GM20431 (cell line): ENCODE measurements around the gene PSMG3.

Experiments used
- in situ Hi-C: fragments of 300-500 bp; cut with MseI, MboI; formaldehyde crosslinking; loops from one replicate; pipeline ENCODE4 v1.15.0; 2020; ENCODE audit warnings: low sequenced_read_pairs; ENCODE audit not compliant: unreplicated experiment

The PSMG3 gene

DNA sequence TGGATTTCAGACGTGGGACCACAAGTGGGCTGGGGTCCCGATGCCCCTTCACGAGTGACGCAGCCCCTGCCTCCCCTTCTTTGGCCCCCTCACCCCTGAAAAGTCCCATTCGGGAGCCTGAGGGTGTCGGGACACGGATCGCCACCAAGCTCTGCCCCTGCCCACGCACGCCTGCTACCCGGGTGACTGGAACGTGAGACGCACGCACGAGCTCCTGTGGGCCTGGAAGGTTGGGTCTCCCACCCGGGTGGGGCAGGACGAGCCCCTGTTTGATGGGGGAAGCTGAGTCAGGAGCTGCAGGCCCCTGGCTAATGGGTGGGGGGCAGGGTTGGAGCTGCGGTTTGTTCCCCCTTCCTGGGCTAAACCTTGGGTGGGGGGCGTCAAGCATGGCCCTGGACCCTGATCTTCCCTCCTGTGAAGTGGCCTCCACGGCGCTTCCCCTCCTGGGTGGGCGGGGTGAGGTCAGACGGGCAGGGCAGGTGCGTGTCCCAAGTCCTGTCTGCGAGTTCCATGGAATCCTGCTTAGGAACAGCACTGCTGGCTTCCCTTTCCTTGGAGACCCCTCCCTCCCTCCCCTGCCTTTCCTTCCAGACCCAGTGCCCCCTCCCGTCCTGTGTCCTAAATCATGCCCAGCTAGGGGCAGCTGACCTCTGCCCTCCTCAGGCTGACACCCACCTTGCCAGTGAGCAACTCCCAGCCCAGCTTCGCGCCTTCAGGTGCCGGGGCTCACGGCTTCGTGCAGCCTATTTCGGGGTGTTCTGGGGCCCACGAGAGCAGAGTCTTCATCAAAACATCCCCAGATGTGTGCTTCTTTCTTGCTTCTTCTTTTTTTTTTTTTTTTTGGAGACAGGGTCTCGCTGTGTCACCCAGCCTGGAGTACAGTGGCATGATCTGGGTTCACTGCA lies 8.5 kb downstream of the PSMG3 start:
- in situ Hi-C loops, result loop anchor here (25.0 kb wide), 1 partner anchor 801 kb away; the partner anchor contains the start of gene EIF3B

DNA sequence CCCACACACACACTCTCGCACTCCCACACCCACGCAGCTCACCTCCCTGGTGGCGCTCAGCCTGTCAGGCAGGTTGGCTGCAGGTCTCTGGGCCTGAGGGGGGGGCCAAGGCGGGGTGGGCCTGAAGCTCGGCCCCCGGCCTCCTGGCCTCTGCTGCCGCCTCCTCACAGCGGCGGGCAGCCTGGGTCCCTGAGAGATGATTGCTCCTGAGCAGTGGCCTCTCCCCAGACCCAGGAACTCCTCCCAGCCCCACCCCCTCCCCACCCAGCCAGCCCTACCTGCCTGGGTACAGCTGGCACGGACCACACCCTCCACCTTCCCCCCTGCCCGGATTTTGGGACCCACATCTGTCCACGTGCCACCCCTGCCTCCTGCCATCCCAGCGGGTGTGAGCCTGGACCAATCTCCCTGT lies 9.2 kb downstream of the PSMG3 start:
- in situ Hi-C loops, result loop anchor here (25.0 kb wide), 1 partner anchor 802 kb away; the partner anchor contains the start of gene EIF3B

GRCh38 chr7:1559626-1560590 lies 9.9 kb downstream of the PSMG3 start:
- in situ Hi-C loops, result loop anchor here (25.0 kb wide), 1 partner anchor 802 kb away; the partner anchor contains the start of gene EIF3B

DNA sequence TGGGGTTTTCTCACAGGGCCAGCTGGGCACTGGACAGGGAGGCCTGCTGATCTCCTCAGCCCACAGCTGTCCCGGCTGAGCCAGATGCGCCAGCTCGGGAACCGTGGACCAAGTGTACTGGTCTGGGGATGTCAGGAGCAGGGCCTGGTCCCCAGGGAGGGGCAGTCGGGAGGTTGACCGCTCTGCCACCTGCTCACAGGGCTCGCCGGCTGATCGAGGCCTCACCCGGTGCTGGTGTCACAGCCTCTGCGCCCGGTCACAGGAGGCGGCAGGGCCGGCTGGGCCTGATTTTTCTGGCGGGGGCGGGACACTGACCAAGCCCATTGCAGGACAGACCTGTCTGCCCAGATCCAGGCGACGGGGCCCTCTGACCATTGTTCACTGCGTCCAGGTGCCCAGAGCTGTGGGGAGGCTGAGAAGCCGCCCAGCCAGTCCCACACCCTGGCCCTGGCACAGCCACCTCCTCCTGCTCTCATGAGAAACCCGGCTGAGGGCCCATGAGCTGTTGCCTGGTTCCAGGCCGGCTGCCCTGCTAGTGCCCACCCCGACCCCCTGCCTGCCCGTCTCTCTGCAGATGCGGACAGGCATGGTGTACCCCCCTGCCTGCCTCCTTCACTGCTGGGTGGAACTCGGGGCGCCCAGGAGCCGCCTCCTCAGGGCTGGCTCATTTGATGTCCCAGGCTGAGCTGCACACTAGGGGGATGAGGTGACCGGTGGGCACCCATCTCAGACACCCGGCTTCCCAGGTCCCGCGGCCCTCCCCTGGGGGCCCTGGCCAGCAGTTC lies 10.8 kb downstream of the PSMG3 start:
- in situ Hi-C loops, result loop anchor here (25.0 kb wide), 1 partner anchor 803 kb away; the partner anchor contains the start of gene EIF3B

DNA sequence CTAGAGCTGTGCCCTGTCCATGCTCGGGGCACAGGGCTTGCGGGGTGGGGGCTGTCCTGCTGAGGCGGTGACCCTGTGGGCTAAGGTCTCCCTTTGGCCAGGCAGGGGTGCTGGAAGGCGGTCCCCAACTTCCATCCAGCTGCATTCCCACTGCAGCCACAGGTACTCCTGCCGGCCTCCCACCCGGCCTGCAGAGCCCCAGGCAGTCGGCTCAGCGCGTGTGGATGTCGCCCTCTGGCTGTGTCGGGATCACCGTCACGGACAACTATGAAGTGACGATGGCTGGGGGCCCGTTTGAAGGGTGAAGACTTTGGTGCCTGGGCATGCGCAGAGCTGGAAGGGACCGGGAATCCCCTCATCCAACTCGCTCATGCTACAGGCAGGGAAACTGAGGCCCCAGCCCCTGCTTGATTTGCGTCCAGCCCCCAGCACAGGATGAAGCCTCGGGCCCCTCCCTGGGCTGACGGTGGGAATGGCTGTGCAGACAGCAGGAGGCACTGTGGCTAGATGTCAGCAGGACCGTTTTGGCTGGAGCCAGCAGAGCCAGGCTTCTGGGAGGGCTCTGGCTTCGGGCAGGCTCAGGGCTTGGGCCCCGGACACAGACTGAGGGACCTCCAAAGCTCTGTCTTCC lies 11.5 kb downstream of the PSMG3 start:
- in situ Hi-C loops, result loop anchor here (25.0 kb wide), 1 partner anchor 804 kb away; the partner anchor contains the start of gene EIF3B

- in situ Hi-C loops, result loop anchor here (25.0 kb wide), 1 partner anchor 805 kb away; the partner anchor contains the start of gene EIF3B
Observed at GRCh38 chr7:1557771-1558170, 12.1 kb downstream of the PSMG3 start.

DNA sequence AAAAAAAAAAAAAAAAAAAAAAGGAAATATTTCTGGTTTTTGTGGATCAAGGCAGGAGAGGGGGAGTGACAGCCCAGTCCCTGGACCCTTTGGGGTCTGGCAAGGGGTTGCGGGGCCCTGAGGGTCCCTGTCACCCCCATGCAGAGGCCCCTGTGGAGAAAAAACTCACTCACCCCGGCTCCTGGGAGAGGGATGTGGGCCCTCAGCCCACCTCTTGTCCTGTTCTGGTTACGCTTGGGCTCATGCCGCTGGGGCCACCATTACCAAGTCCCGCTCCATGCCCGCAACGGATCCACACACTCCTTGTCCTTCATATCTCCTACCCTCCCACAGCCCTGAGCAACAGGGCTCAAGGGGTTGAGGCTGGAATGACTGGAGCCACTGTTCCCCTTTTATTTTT lies 12.8 kb downstream of the PSMG3 start:
- in situ Hi-C loops, result loop anchor here (25.0 kb wide), 1 partner anchor 805 kb away; the partner anchor contains the start of gene EIF3B

- in situ Hi-C loops, result loop anchor here (25.0 kb wide), 1 partner anchor 806 kb away; the partner anchor contains the start of gene EIF3B
Observed at GRCh38 chr7:1555813-1556543, 13.9 kb downstream of the PSMG3 start, which contains the start of gene TMEM184A. Gene TMEM184A (minus strand): TSS chr7:1556205. CDS start chr7:1555484, 721 bp downstream.

DNA sequence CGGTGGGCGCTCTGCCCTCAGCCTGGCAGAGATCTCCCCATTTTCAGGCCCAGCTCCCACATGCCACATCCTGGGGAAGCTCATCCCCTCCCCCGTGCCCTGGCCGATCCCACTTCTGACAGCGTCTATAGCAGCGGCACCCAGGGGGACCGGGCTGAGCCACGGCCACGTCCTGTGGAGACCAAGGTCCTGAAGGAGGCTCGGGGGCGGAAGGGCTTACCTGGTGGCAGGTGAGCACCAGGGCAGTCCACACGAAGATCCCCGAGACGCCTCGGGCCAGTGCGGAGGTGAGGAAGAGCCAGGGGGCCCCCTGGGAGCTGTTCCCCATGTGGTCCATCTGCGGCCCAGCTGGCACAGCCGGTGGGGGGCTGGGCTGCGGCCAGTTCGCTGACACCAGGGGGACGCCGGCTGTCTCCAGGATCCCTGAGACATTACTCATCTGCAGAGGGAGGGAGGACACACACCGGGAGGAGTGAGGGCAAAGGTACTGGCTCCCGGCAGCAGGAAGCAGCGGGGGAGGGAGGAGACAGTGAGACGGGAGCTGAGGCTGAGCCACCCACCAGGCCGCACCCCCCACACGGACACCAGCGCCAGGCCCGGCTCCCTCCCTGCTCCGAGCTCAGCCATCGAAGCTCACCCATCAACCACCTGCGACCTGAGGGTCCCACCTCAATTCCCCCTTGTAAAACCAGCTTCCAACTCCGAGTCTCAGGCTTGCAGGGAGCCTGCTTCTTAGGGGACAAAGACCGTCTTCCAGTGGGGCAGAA lies 14.6 kb downstream of the PSMG3 start:
- in situ Hi-C loops, result loop anchor here (25.0 kb wide), 1 partner anchor 807 kb away; the partner anchor contains the start of gene EIF3B

DNA sequence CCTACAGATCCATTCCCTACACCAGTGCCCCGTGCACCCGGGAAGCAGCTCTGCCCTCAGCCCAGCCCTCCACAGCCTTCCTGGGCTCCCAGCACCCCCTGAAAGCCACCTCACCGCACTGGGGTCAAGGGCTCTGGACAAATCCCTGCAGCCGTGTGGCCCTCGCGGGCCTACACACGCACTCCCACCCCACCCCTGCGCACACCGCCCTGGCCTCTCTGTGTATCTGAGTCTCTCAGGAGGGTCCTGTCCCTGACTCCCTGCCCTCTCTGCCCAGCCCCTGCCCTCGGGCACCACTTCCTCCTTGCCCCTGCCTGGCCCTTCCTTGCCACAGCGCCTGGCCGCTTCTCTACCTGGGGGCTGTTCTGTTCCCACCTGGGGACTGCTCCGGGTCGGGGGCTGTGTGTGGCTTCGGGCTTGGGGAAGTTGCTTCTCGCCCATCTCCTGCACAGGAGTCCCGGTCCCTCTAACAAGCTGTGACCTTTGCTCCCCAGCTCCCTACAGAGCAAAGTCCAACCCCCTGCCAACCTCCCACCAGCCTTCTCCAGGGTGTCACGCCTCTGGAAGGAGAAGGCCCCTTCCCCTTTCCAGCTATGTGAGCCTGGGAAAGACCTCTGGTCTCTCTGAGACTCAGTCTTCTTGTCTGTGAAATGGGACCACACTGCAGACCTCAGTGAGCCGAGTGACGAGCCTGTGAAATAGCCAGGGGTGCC lies 15.3 kb downstream of the PSMG3 start:
- in situ Hi-C loops, result loop anchor here (25.0 kb wide), 1 partner anchor 808 kb away; the partner anchor contains the start of gene EIF3B

GRCh38 chr7:1553512-1554210 lies 16.2 kb downstream of the PSMG3 start:
- in situ Hi-C loops, result loop anchor here (25.0 kb wide), 1 partner anchor 809 kb away; the partner anchor contains the start of gene EIF3B

GRCh38 chr7:1552200-1552599 lies 17.6 kb downstream of the PSMG3 start:
- in situ Hi-C loops, result loop anchor here (25.0 kb wide), 1 partner anchor 810 kb away; the partner anchor contains the start of gene EIF3B

DNA sequence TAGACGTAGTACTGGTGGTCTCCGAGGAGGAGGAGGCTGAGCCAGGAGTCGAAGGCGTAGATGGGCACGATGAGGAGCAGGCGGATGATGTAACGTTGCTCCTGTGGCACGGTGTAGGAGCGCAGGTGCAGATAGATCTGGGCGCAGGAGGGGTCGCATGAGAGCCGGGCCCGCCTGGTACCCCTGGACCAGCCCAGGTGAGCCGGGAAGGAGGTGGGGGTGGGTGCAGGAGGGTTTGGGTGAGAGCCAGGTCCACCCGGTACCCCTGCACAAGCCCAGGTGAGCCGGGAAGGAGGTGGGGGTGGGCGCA lies 19.0 kb downstream of the PSMG3 start:
- in situ Hi-C loops, result loop anchor here (25.0 kb wide), 1 partner anchor 812 kb away; the partner anchor contains the start of gene EIF3B

DNA sequence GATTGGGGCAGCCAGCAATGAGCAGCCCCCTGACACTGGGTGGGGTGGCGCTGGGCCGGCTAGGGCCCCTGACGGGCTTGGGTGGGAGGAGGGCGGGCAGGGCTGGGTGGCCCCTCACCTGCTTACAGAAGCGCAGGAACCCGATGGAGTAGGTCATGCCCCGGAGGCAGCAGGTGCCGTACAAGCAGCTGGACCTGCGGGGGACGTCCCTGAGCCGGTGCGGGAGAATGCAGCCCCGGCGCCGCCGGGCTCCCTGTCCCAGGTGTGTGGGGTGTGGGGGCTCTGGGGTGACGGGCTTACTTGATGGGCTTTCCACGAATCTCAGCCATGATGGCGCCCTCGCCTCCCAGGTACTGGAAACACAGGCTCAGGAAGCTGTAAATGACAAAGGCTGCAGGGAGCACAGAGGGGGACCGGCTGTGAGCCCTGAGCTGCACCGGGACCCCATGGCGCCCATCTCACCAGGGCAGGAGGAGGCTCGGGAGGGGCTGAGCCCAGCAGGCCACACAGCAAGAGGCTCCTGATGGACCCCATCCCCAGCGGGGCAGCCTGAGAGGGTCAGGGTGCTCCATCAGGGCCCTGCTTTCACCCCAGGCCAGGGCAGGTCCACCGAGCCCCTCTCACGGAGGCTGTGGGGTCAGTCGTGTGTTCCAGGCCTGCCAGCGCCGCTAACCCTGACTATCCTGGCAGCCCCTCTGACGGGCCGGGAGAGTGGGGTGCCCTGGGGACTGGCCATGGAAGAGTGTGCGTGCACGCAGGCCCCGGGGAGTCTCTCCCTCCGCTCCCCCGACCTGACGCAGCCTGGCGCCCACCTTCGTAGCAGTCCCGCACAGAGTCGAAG lies 19.6 kb downstream of the PSMG3 start:
- in situ Hi-C loops, result loop anchor here (25.0 kb wide), 1 partner anchor 812 kb away; the partner anchor contains the start of gene EIF3B
